GM21447 (cell line): ENCODE data around the gene ZNF766.
A peak's percentile ranks its signal among the peaks of the same experiment; 100 is the strongest.
"Not testable (repeated sequence)": the region's sequence is repeated elsewhere in the genome, so short reads cannot be mapped to it uniquely, and the experiment has no call there.

ENCODE experiments used
- ATAC-seq: cut with Tn5 transposase; IDR thresholded peaks from one replicate; pipeline ENCODE4 v1.9.1; 2021; ENCODE audit not compliant: unreplicated experiment

ZNF766 gene

DNA sequence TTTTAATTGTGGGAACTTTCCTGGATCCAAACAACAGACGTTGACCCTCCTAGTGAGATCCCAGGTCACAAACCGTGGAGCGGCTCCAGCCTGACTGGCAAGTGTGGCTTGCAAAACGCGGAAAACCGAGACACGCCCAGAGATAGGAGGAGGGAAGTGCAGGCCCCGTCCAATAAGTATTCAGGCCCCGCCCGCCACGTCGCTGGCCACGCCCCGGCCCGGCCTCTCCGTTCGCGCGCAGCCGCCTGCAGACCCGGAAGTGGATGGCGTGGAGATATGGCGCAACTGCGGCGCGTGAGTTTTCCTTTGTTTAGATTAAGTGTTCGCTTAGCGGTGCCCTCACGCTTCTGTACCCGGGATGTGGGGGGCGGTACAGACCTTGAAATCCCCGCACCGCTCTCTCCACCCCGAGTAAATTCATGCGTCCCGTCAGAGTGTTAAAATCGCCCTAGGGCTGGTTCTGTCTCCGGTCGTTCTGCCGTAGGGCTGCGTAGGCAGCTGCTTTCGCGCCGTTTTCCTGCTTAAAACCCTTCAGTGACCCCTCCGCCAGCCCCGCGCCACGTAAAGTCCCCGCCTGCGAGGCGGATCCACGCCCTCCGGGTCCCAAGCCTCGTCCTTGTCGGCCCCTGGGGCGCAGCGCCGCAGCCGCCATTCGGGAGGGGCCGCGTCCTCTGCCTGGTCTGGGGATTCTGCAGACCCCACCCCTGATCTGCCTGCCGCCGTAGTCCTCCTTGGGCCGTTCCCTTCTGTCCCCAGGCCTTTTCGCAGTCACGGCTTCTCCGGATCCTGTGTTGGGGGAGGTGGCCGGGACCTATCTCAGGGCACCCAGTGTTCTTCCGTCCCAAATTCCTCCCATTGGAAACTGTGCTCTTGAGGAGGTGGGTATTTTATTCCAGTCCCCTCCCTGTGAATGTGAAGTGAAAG, at the start of gene ZNF766:
Gene ZNF766 (plus strand): TSS at position 250 of the 924 bp plus-strand sequence. CDS start 27 bp downstream, at position 277.
- peak; percentile 94 for ATAC-seq

- ATAC-seq, result no peak
Measured at GRCh38 chr19:52219611-52220010, 49.8 kb upstream of the ZNF766 start.

GRCh38 chr19:52221031-52221430, 48.4 kb upstream of the ZNF766 start:
- no peak for ATAC-seq

- no peak for ATAC-seq
Measured at GRCh38 chr19:52221831-52222375, 47.5 kb upstream of the ZNF766 start.

DNA sequence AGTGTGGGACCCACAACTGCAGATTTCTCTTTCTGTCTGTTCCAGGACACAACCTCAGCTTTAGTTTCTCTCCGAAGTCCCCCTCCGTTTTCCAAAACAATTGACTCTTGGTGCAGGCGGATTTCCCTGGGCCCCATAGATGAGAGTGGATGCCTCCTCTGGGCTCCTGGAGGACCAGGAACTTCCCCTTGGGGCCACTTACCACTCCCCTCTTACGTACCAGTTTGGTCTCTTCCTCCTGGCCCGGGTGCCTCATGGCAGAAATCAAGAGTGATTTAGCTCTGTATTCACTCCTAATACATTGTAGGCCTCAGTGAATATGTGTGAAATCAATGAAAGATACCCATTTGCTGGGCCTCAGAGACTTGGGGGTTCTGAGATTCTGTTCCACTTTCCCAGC, 45.2 kb upstream of the ZNF766 start:
- ATAC-seq, result no peak

- no peak for ATAC-seq
Measured at GRCh38 chr19:52226652-52227051, 42.7 kb upstream of the ZNF766 start.

DNA sequence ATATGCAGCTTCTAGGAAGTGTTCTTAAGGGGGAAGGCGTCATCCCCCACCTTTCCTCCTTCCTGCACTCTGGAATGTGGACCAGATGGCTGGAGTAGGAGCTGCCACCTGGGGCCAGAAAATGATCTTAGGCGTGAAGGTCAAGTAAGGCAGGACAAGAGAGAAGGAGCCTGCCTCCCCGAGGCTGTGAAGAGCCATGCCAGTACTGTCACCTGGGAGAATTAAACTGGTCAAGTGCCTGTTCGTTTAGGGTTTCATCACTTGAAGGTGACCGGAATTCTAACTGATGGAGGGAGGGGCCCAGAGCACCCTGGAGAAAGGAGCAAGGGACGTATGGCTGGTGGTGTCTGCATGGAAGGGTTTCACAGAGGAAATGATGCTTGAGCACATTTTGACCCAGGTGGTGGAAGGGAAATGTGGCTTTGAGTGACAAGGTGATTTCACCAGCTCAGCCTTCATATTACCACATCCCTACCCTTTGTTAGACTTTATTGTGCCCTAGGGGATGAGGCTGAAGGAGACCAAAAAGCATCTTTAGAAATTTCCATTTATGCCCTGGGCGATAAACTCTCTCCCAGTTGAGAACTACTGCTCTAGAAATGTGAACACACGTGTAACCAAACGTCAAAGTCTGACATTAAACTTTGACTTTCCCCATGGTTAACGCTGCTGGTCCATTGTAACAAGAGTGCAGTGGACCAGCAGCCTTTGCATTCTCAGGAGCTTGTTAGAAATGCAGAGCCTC, 42.0 kb upstream of the ZNF766 start:
- ATAC-seq, result no peak

GRCh38 chr19:52227980-52228379, 41.4 kb upstream of the ZNF766 start:
- ATAC-seq, result no peak

DNA sequence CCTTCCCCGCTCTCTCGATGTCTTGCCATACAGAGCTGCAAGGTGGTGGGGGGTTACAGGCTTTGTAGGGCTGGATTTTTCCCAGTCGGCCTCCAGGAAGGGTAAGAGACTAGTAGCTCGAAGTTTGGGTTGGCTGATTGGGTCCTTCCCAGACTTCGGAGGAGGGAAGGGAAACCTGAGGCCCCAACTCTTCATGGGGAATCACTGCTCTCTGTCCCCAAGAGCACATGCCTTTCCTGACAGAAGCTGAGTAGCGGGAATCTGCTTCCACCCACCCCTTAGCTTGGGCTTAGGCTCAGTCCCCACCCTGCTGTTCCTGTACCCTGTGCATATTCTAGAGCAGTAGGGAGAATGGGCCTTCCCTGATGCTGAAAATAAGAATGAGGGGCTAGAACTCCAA, 39.9 kb upstream of the ZNF766 start:
- no peak for ATAC-seq

DNA sequence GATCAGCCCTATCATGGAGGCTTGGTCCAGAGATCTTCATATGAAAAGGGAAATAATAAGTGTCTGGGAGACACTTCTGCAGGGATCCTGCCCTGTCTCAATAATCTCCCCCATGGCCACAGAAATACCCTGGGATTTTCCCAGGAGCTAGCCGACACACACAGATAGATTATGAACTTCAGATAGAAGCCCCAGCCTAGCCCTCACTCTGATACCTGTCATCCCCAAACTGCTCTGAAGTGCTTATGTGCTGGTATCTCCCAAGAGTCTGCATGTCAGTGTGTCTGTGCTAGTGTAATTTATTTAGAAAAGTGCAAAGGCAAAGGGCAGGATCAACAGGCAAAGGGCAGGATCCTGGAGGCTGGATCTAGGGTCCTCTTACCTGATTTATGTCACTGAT, 38.7 kb upstream of the ZNF766 start:
- no peak for ATAC-seq

- no peak for ATAC-seq
Measured at GRCh38 chr19:52231154-52231910, 38.1 kb upstream of the ZNF766 start.

GRCh38 chr19:52234406-52234805, 35.0 kb upstream of the ZNF766 start:
- no peak for ATAC-seq

DNA sequence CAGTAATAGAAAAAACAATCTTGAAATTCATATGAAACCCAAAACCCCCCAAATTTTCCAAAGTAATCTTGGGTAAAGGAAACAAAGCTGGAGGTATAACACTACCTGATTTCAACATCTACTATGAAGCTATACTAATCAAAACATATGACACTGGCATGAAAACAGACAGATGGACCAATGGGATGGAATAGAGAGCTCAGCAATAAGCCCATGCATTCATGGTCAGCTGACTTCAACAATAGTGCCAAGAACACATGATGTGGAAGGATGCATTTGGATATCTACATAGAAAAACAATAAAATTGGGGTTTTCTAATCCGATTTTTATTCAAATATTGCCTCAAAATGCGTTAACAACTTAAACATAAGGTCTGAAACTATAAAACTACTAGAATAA, 32.2 kb upstream of the ZNF766 start:
- no peak for ATAC-seq

DNA sequence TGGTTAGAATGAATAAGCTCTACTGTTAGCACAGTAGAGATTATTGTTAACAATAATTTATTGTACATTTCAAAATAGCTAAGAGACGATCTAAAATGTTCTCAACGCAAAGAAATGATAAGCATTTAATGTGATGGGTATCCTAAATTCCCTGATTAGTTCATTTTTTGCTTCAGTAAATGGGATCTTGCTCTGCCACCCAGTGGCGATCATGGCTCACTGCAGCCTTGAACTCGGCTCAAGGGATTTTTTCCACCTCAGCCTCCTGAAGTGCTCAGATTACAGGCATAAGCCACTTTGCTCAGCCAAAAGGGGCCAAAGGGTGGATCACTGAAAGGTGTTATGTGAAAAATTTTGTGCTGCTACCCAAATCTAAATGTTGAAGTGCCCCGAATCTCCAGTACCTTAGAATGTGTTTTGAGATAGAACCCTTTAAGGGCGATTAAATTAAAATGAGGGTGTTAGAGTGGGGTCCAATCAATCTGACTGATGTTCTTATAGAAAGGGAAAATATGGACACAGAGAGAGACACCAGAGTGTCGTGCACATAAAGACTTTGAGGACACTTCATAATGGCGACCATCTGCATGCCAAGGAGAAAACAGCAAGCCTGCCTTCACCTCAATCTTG, 31.5 kb upstream of the ZNF766 start:
- ATAC-seq, result no peak

- ATAC-seq, result no peak
Measured at GRCh38 chr19:52244021-52244420, 25.4 kb upstream of the ZNF766 start.

DNA sequence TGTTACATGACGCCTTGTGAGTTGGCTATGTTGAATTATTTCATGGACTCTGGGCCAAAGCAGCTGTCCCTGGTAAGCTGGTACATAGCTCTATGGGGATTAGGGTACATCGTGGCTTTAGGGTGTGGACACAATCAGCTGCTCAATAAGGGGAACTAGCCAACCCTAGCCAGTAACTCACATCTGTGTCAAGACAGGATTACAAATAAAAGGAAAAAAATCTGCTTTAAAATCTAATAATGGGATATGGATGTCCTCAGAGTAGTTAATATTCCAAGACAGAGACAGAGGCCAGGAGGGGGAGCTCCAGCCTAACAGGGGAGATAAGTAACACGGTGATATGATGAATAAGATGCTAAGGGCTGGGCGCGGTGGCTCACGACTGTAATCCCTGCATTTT, 21.1 kb upstream of the ZNF766 start:
- ATAC-seq, result no peak

GRCh38 chr19:52258426-52258825, 11.0 kb upstream of the ZNF766 start:
- no peak for ATAC-seq

GRCh38 chr19:52265556-52265955, 3.8 kb upstream of the ZNF766 start:
- ATAC-seq, result not testable (repeated sequence)

GRCh38 chr19:52270266-52270885, 989 bp downstream of the ZNF766 start:
- ATAC-seq, result no peak

GRCh38 chr19:52273301-52273700, 3.9 kb downstream of the ZNF766 start:
- ATAC-seq, result no peak
